GM12875 (cell line): Measurements from ENCODE around the gene TMEM138.
A peak's percentile ranks its signal among the peaks of the same experiment; 100 is the strongest.

Experiments used
- H3K4me3 ChIP-seq: one replicate; pipeline ENCODE4 v1.5.1; 2011; ENCODE audit warnings: low read depth, low read length, control low read depth
- TF ChIP-seq, protein P1 (sequence below): IDR thresholded peaks from 2 replicates; pipeline ENCODE4 v1.5.1; 2011; ENCODE audit warnings: low read depth, mild to moderate bottlenecking, control low read depth, inconsistent platforms, low read length, moderate library complexity, borderline replicate concordance; ENCODE audit not compliant: insufficient read depth

Gene TMEM138

DNA sequence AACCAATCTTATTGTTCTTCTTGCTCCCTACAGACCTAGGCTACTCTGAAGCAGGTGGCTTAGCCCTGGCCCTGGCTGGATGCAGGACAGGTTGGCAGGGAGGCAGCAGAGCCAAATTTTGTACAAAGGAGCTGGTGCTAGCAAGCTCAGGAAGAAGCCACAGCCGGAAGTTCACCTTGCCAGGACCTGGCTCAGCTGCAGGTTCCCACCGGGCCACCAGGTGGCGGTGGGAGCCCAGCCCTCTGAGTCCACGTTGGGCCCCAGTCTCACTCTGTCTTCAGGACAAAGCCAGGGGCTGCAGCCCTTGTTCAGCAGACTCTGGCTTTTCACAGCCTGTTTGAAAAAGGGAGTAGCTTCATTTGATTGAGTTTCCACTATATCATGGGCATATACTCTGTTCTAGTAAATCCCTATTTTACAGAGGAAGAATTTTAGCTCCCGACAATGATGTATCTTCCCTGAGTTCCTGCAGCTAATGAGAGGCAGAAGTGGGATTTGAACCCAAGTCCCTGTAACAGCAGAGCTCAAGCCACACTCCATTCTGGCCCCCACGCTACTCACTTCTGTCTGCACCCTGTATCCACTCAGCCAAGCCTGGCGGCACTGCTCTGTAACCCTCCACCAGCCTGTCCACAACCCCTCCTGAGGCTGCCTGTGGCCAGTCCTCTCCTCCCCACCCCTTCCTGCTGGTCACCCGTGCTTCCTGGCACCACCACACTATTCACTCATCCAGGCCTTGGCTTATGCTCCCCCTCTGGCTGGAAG lies 25.8 kb upstream of the TMEM138 start:
- TF ChIP-seq, protein P1, sequence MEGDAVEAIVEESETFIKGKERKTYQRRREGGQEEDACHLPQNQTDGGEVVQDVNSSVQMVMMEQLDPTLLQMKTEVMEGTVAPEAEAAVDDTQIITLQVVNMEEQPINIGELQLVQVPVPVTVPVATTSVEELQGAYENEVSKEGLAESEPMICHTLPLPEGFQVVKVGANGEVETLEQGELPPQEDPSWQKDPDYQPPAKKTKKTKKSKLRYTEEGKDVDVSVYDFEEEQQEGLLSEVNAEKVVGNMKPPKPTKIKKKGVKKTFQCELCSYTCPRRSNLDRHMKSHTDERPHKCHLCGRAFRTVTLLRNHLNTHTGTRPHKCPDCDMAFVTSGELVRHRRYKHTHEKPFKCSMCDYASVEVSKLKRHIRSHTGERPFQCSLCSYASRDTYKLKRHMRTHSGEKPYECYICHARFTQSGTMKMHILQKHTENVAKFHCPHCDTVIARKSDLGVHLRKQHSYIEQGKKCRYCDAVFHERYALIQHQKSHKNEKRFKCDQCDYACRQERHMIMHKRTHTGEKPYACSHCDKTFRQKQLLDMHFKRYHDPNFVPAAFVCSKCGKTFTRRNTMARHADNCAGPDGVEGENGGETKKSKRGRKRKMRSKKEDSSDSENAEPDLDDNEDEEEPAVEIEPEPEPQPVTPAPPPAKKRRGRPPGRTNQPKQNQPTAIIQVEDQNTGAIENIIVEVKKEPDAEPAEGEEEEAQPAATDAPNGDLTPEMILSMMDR, result peak; percentile 97
- no peak overlapping the region for H3K4me3 ChIP-seq

DNA sequence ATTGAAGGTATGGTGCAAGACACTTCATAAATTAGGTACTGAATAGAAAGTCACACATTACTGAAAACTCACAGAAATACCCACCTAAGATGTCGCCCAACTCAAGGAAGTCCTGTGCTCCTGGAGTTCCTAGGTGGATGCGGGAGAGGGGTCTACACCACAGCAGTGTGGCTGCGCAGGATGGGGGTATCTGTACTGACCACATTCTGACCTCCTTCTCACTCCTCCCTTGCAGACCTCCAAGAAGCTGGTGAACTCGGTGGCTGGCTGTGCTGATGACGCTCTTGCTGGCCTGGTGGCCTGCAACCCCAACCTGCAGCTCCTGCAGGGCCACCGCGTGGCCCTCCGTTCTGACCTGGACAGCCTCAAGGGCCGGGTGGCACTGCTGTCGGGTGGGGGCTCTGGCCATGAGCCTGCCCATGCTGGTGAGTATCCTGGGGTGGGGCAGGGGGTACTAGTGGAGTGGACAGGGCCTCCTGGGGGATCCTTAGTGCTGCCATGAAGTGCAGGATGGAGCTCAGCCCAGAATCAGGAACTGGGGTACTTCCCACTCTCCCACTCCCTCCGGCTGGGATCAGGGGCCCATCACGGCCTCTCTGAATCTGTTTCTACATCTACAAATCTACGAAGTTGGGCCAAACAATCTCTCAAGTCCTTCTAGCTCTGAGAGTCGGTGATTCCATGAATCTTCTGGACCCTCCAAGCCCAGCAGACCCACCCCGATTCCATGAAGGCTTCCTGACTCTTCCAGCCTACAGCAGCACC lies 24.3 kb upstream of the TMEM138 start:
- TF ChIP-seq, protein P1, result no peak
- no peak overlapping the region for H3K4me3 ChIP-seq

DNA sequence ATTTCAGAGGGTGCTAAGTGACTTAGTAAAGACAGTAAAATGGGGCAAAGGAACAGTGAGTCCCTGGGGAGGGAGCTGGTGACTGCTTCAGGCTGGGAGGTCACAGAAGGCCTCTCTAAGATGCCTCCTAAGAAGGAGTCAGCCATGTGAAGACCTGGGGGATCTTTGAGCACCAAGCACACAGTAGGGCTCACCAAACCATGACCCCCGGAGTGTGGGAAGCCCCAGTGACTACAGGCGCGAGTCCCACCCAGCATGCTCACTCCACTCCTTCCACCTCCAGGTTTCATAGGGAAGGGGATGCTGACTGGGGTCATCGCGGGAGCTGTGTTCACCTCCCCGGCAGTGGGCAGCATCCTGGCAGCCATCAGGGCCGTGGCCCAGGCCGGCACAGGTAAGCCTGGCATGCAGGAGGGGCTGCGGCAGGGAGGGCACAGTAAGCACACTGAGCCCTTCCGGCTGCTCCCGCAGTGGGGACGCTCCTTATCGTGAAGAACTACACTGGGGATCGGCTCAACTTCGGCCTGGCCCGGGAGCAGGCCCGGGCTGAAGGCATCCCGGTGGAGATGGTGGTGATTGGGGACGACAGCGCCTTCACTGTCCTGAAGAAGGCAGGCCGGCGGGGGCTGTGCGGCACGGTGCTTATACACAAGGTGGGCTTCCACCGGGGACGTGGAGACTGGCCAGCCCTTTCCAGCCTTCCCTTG lies 23.2 kb upstream of the TMEM138 start:
- no peak overlapping the region for H3K4me3 ChIP-seq
- TF ChIP-seq, protein P1, result no peak

DNA sequence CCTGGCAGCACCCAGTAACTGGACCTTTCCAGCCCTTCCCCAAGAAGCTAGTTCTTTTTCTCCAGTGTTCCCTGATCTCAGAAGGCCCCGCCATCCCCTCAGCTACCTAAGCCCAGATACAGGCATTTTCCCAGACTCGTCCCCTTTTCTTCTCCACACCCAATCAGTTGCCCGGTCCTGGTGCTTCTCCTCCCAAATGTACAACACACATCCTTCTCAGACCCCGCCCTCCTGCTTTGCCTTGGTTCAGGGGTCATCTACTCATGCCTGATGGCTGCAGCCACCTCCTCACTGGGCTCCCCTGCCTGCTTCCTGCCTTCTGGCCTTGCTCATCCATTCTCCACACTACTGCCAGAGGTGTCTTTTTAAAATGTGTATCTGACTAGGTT lies 22.7 kb upstream of the TMEM138 start:
- H3K4me3 ChIP-seq, result no peak overlapping the region
- TF ChIP-seq, protein P1, result no peak

DNA sequence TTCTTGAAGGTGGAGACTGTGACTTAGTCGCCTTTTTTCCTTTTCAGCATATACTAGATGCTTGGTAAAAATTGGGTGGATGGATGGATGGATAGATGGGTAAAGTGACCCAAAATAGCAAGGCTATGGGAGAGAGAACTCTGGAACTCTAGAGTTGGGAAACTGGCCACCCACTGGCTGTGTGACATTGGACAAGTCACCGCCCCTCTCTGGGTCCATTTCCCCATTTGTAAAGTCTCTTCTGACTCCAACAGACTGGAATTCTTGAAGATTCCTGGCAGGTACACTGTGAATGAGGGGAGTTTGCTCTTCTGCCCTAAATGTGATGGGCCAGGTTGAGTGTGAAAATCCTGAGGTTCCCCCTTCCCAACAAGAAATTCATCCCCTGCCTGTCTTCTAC lies 21.2 kb upstream of the TMEM138 start:
- TF ChIP-seq, protein P1, result no peak
- no peak overlapping the region for H3K4me3 ChIP-seq

DNA sequence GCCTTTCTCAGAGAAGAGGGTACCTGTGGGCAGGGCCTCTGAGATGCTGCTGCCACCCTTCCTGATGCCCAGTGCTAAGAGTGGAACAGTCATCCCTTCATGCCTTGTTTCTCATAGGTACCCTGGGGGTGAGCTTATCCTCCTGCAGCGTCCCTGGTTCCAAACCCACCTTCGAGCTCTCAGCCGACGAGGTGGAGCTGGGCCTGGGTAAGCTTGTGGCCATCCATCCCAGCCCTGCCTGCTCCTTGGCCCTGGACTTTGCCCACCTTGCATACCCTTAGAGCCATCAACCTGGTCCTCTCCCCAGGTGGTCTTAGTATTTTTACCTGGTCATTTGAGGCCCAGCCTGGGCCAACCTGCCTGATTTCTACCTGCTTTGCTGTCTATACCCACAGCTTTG lies 20.5 kb upstream of the TMEM138 start:
- no peak overlapping the region for H3K4me3 ChIP-seq
- TF ChIP-seq, protein P1, result no peak
